NCI-H1105 (cell line): ENCODE data around the gene GALNTL6.

ENCODE experiments used
- DNase-seq: peaks from one replicate; lab custom pipeline; 2025; lab: John Stamatoyannopoulos, UW

The GALNTL6 gene

DNA sequence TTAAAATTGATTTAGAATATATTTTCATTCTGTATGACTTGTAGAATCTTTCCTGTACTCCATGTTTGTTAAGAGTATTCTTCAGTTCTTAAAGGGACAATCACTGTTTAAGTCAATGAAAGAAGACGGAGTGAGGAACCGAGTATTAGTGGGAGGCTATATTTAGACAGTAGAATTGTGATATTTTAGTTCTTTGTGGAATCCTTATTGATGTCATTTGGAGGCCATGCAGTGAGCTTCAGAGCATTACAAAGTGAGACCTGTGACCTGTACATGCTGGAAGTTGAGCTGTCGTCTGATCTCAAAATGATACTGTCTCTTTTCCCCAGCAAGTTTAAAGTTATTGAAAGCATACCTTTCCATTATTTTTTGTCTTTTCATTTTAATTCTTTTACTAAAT, 394.7 kb downstream of the GALNTL6 start:
- no peak for DNase-seq

DNA sequence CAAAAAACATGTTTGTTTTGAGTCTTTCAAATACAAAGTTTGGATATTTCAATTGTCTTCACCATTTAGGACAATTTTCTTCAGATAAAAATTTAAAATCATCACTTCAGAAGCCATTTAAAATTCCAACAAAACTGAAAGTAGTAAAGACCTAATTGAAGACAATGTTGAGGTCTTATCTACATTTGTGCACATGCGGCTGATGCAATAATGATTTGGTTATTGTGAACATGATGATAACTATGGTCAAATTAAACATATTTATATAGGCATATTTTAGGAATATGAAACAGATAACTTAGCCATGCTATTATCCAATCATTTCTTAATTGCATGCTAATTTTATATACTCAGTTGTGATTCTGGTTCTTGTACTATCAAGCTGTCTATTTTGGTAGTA, 407.5 kb downstream of the GALNTL6 start:
- no peak for DNase-seq

GRCh38 chr4:172225457-172225856, 412.3 kb downstream of the GALNTL6 start:
- no peak for DNase-seq

GRCh38 chr4:172232966-172233365, 419.8 kb downstream of the GALNTL6 start:
- DNase-seq = no peak

DNA sequence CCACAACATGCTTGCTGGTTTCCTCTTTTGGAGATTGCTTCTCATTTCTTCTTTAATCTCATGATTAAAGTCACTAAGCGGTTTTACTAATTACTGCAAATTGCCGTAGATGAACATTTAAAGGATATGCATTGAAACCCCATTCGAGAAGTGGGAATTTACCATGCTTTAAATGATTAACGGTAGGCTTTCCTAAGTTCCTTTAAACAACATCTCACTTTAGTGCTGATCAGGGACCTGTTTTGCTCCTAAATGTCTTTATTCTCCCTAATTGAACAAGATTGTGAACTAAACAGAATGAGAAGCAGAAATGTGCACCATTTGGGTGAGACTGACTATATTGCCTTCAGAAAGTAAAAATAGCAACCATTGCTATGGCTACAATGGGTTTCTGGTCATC, 430.3 kb downstream of the GALNTL6 start:
- DNase-seq = no peak

- no peak for DNase-seq
These were observed 432.3 kb downstream of the GALNTL6 start for GRCh38 chr4:172245516-172245915.

GRCh38 chr4:172253409-172253808, 440.2 kb downstream of the GALNTL6 start:
- no peak for DNase-seq

GRCh38 chr4:172256820-172257219, 443.6 kb downstream of the GALNTL6 start:
- no peak for DNase-seq

DNA sequence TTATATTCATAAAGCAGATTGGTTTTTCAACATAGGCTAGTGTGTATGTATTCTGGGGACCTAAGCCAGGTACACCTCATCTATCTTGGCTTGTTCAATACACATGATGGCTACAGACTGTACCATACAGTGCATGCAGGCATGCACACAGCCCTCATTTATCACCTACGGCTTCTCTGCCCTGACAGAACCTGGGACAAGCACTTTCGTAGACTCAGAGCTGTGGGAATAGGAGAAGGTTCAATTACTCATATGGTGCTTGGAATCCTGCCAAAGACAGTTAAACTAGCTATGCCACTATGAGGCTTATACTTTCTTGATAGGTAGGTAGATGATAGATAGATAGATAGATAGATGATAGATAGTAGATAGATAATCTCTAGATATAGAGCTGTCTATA, 457.2 kb downstream of the GALNTL6 start:
- DNase-seq = peak; percentile 63

DNA sequence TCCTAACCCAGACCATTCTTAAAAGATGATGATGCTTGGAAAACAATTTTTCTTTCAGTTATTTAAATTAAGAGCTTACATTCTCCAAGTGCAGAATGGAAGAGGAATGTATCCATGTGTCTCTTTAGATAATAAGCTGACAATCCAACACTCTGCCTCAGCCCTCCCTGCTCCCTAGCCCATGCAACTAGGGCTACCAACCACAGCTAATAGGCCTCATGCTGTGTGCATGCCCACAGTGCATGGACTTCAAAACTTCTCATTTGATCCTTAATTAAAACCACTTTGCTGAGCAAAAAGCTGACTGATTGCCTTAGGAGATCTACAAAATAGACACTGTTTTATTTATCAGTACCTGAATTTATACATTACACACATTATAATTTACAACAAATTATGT, 473.9 kb downstream of the GALNTL6 start:
- DNase-seq = no peak

DNA sequence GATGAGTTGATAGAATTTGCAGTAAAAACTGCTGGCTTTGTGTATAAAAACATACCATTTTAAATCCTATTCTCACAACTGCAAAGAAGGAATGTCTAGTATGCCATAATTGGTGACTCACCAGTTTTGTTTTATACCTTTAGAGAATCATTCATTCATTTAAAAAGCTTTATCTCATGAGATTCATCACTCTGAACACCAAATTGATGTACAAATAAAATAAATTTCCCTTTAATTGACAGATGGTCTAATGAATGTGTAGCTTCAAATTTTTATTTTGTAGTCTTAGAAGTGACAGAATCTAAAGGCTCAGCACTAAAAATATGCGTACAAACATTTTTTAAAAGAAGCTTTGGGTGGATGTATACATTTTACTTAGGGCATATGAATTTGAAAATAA, 492.5 kb downstream of the GALNTL6 start:
- DNase-seq = no peak

GRCh38 chr4:172308078-172308477, 494.9 kb downstream of the GALNTL6 start:
- no peak for DNase-seq

- DNase-seq = no peak
These were observed 498.5 kb downstream of the GALNTL6 start for GRCh38 chr4:172311682-172312081.

DNA sequence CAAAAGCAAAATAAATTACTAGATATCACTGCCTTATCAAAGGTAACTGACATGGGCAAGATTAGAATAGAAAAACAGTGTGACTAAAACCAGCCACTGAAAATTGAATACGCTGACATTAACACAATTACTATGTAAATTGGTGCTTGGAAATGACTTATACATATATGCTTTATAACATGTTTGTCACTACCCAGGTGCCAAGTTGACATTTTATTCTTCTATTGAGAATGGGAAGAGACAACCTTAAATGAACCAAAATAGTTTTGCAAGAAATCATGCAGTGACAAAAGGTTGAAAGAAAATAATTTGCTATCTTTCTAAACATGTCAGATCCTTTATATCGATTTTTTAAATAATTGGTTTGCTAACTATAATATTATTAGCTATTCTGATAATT, 510.1 kb downstream of the GALNTL6 start:
- DNase-seq = no peak

DNA sequence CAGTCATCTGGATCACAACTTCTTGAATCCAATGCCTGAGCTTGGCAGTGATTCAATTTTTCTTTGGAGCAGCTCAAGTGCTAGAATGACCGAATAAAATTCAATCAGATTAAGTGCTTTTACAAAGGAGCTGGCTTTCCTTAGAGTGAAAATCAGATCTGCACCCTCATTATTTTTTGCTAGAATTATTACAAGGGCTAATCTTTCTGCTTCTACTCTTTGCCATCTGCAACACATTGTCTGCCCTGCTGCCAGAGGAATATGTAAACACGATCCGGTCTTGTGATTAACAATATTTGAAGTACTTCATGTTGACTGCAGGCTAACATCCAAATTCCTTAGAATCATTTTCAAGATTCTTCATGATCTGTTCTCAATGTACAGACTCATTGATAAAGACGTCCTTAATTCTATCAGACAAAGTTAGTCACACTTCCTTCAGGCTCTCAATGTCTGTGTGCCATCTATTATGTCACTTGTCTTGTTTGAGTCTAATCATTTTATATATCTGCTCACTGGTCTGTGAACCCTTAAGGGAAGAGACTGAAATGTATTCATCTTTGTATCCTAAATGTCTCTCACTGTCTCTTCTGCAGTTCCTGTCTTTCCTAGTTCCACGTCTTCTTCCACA, 531.2 kb downstream of the GALNTL6 start:
- peak; percentile 52 for DNase-seq

GRCh38 chr4:172348426-172348825, 535.2 kb downstream of the GALNTL6 start:
- DNase-seq = no peak

DNA sequence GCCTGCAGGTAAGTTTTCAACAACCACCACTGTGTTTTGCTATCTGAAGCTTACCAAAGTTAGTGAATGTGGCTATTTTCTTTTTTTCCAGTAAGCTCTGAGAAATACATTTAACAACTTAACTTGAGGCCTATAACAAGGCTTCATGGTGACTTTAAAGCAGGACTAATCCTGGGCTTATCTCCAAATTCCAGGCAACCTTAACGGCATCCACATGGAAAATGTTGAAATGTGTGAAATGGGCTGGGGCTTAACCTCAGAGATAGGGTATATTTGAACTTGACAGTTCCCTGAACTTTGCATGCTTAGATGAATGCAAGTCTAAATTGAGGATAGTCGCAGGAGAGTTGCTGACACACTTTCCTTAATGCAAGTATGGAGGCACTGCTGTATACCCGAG, 539.2 kb downstream of the GALNTL6 start:
- DNase-seq = no peak

GRCh38 chr4:172356016-172356415, 542.8 kb downstream of the GALNTL6 start:
- no peak for DNase-seq

- DNase-seq = no peak
These were observed 543.9 kb downstream of the GALNTL6 start for GRCh38 chr4:172357006-172357540.

DNA sequence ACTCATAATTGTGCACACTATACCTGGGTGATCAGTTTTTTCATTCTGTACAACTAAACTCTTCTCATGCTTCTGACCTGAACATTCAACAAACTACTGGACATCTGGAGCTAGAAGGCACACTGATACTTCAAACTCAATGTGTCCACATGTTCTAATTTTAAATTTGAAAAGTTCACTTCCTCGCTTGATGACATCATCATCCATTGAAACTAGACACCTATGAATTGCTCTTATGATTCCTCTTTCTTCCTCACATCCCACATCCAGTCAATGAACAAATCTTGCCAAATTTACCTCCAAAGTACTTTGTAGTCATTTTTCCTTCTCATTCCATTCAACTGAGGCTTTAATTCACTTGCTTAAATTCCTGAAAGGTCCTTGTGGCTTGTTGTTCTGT, 549.4 kb downstream of the GALNTL6 start:
- DNase-seq = no peak

DNA sequence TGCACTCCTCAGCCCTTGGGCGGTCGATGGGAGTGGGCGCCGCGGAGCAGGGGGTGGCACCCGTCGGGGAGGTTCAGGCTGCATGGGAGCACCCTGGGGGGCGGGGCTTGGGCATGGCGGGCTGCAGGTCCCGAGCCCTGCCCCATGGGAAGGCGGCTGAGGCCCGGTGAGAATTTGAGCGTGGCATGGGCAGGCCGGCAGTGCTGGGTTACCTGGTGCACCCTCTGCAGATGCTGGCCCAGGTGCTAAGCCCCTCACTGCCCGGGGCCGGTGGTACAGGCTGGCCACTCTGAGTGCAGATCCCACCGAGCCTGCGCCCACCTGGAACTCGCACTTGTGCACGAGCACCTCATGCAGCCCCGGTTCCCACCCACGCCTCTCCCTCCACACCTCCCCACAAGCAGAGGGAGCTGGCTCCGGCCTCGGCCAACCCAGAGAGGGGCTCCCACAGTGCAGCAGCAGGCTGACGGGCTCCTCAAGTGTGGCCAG, 556.3 kb downstream of the GALNTL6 start:
- DNase-seq = no peak

DNA sequence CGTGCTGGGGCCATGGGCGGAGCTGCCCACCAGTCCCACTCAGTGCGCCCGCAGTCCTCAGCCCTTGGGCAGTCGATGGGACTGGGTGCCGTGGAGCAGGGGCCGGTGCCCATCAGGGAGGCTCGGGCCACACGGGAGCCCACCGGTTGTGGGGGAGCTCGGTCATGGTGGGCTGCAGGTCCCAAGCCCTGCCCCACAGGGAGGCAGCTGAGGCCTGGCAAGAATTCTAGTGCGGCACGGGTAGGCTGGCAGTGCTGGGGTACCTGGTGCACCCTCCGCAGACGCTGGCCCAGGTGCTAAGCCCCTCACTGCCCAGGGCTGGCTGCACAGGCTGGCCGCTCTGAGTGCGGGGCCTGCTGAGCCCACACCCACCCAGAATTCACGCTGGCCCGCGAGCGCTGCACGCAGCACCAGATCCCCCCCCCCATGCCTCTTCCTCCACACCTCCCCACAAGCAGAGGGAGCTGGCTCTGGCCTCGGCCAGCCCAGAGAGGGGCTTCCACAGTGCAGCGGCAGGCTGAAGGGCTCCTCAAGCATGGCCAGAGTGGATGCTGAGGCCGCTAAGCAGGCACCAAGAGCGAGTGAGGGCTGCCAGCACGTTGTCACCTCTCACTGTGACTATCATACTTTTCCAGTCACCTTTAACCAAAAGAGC, 564.4 kb downstream of the GALNTL6 start:
- DNase-seq = no peak

- DNase-seq = no peak
These were observed 566.6 kb downstream of the GALNTL6 start for GRCh38 chr4:172379834-172380233.

GRCh38 chr4:172390331-172390730, 577.1 kb downstream of the GALNTL6 start:
- DNase-seq = no peak
